ENCODE data around the gene XYLT1. TPM values are rescaled to one million over a fixed set of nuclear protein-coding genes. Genes with fewer than 3 reads are reported as not detected.

The XYLT1 gene
- polyA plus RNA-seq, 1 of the 3 experiments (the other 2 are of a cell fraction) = 17.6 TPM

DNA sequence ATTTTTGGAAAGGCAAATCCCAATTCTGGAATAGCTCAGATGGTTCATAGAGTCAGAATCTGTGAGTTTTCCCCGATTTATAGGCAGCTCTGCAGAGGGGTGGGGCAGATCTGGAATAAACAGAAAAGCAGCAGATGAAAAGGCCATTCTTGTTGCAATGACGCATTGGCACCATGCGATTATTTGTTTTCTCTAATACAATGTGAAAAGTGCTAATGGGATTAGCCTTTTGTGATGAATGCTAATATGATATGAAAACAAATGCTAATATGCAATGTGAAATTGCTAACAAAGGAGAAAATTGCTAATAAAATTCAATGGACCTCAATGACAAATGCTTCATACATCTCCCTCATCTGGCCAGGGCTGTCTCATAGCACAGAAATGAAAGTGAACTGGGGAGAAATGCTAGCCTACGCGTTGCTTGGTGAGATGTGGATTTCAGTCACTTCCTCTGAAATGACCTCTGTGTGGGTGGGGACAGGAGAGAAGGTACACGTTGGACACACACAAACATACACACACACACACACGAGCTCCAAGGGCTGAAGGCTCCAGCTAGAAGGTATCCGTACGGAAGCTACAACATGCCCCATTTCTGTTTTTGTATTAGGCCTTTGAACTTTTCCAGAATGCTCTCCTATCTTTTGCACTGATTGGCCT, 394.5 kb downstream of the XYLT1 start:
- TF ChIP-seq RAD21 (IDR thresholded peaks at IDR 0.05; ENCODE audit: low read length) = no peak
- no peak for TF ChIP-seq NFIC (IDR thresholded peaks at IDR 0.05; ENCODE audit: borderline replicate concordance)
- no peak for TF ChIP-seq TCF12 (IDR thresholded peaks at IDR 0.05)
- TF ChIP-seq CHD2 (IDR thresholded peaks at IDR 0.05; ENCODE audit: low read length, partially characterized antibody) = no peak
- no peak for TF ChIP-seq SIN3A (IDR thresholded peaks at IDR 0.05; ENCODE audit: borderline replicate concordance, low read depth, low read length)
- TF ChIP-seq MAX (IDR thresholded peaks at IDR 0.05; ENCODE audit: low read depth) = no peak
- no peak for TF ChIP-seq RXRA (IDR thresholded peaks at IDR 0.05; ENCODE audit: borderline replicate concordance, low read depth)
- TF ChIP-seq EP300 (IDR thresholded peaks at IDR 0.05; ENCODE audit: borderline replicate concordance in 1 of 2, low read depth in 1 of 2, low read length in 1 of 2) = no peak
- no peak for TF ChIP-seq EZH2phosphoT487 (IDR thresholded peaks at IDR 0.05; ENCODE audit: borderline replicate concordance, low read depth)
- H3K9ac ChIP-seq = no peak overlapping the region
- no peak overlapping the region for H2AFZ ChIP-seq (ENCODE audit: low read depth)
- H3K4me2 ChIP-seq = no peak overlapping the region
- H3K36me3 ChIP-seq (replicated peaks in 1 of 2; ENCODE audit: control insufficient read depth in 1 of 2, insufficient read depth in 2 of 2, low read length in 1 of 2) = no peaks in the 10 kb centered on the region
- H3K4me1 ChIP-seq (ENCODE audit: control insufficient read depth in 1 of 2, insufficient read depth in 2 of 2, low read depth in 1 of 2, low read length in 1 of 2) = peaks cover 0 to 8% of the 10 kb centered on the region in 2 experiments; a peak in 2 of 4 replicates
- no peak overlapping the region for H3K4me3 ChIP-seq (ENCODE audit: low read depth in 2 of 2, low read length in 1 of 2)
- no peaks in the 10 kb centered on the region for H3K27me3 ChIP-seq (ENCODE audit: insufficient read depth)
- H4K20me1 ChIP-seq (ENCODE audit: insufficient read depth) = no peaks in the 10 kb centered on the region
- POLR2A ChIA-PET = no interaction called here
- CTCF ChIA-PET = no interaction called here
- H3K9me2 ChIP-seq = no peaks in the 10 kb centered on the region
- H3F3A ChIP-seq (replicated peaks; ENCODE audit: insufficient read depth) = no peaks in the 10 kb centered on the region
- H3K27ac ChIP-seq (ENCODE audit: low read depth in 2 of 2, low read length in 1 of 2) = no peak overlapping the region
- no peaks in the 10 kb centered on the region for H3K79me2 ChIP-seq (ENCODE audit: insufficient read depth)
- WGBS (ENCODE audit: low lambda C conversion rate) = 68% methylated on average over 9 of the region's 9 CpGs
- DNase-seq = no peak
- H3K9me3 ChIP-seq = no peaks in the 10 kb centered on the region

- Histone ChIP-seq H3K79me2 (ENCODE audit: insufficient read depth) (no peaks in the 10 kb centered on the region), H3K9ac (no peak overlapping the region), H3K9me2 (no peaks in the 10 kb centered on the region), H3K4me3 (ENCODE audit: low read depth in 2 of 2, low read length in 1 of 2) (no peak overlapping the region), H3K9me3 (no peaks in the 10 kb centered on the region), H4K20me1 (ENCODE audit: insufficient read depth) (no peaks in the 10 kb centered on the region), H2AFZ (ENCODE audit: low read depth) (no peak overlapping the region), H3K36me3 (replicated peaks in 1 of 2; ENCODE audit: control insufficient read depth in 1 of 2, insufficient read depth in 2 of 2, low read length in 1 of 2) (no peaks in the 10 kb centered on the region), H3K27me3 (ENCODE audit: insufficient read depth) (no peaks in the 10 kb centered on the region), H3F3A (replicated peaks; ENCODE audit: insufficient read depth) (no peaks in the 10 kb centered on the region), H3K4me1 (ENCODE audit: control insufficient read depth in 1 of 2, insufficient read depth in 2 of 2, low read depth in 1 of 2, low read length in 1 of 2) (peaks cover 0 to 4% of the 10 kb centered on the region in 2 experiments; a peak in 1 of 4 replicates), H3K27ac (ENCODE audit: low read depth in 2 of 2, low read length in 1 of 2) (no peak overlapping the region), H3K4me2 (no peak overlapping the region)
- no peak for TF ChIP-seq ELF1 (IDR thresholded peaks at IDR 0.05)
- TF ChIP-seq RFX5 (IDR thresholded peaks at IDR 0.05; ENCODE audit: low read length) = no peak
- no peak for TF ChIP-seq USF1 (IDR thresholded peaks at IDR 0.05; ENCODE audit: borderline replicate concordance, low read depth)
- TF ChIP-seq FOXM1 (IDR thresholded peaks at IDR 0.05; ENCODE audit: low read depth) = no peak
- no peak for TF ChIP-seq FOXJ3 (CRISPR knock-in tag; IDR thresholded peaks at IDR 0.05)
- TF ChIP-seq IRF3 (IDR thresholded peaks at IDR 0.05; ENCODE audit: low read depth, low read length) = no peak
- TF ChIP-seq, protein P1, sequence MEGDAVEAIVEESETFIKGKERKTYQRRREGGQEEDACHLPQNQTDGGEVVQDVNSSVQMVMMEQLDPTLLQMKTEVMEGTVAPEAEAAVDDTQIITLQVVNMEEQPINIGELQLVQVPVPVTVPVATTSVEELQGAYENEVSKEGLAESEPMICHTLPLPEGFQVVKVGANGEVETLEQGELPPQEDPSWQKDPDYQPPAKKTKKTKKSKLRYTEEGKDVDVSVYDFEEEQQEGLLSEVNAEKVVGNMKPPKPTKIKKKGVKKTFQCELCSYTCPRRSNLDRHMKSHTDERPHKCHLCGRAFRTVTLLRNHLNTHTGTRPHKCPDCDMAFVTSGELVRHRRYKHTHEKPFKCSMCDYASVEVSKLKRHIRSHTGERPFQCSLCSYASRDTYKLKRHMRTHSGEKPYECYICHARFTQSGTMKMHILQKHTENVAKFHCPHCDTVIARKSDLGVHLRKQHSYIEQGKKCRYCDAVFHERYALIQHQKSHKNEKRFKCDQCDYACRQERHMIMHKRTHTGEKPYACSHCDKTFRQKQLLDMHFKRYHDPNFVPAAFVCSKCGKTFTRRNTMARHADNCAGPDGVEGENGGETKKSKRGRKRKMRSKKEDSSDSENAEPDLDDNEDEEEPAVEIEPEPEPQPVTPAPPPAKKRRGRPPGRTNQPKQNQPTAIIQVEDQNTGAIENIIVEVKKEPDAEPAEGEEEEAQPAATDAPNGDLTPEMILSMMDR (IDR thresholded peaks at IDR 0.05) = no peak
- TF ChIP-seq MXI1 (IDR thresholded peaks at IDR 0.05; ENCODE audit: low read depth, low read length) = no peak
- TF ChIP-seq GATA2 (CRISPR knock-in tag; IDR thresholded peaks at IDR 0.05) = no peak
- TF ChIP-seq TCF12 (IDR thresholded peaks at IDR 0.05) = no peak
- TF ChIP-seq SIN3A (IDR thresholded peaks at IDR 0.05; ENCODE audit: borderline replicate concordance, low read depth, low read length) = no peak
- TF ChIP-seq, protein P2, sequence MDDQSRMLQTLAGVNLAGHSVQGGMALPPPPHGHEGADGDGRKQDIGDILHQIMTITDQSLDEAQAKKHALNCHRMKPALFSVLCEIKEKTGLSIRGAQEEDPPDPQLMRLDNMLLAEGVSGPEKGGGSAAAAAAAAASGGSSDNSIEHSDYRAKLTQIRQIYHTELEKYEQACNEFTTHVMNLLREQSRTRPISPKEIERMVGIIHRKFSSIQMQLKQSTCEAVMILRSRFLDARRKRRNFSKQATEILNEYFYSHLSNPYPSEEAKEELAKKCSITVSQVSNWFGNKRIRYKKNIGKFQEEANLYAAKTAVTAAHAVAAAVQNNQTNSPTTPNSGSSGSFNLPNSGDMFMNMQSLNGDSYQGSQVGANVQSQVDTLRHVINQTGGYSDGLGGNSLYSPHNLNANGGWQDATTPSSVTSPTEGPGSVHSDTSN (IDR thresholded peaks at IDR 0.05) = no peak
- TF ChIP-seq TEAD4 (IDR thresholded peaks at IDR 0.05; ENCODE audit: borderline replicate concordance, insufficient read depth) = no peak
- ChIA-PET POLR2A (no interaction called here), CTCF (no interaction called here)
- no peak for DNase-seq
- WGBS (ENCODE audit: low lambda C conversion rate) = 26% methylated on average over 2 of the region's 2 CpGs
Measured at GRCh38 chr16:17072104-17072503, 398.7 kb downstream of the XYLT1 start.

All from SK-N-SH (cell line).